Fibroblast of lung (primary cell): ENCODE measurements around the gene RBM46. TPM values are rescaled to one million over a fixed set of nuclear protein-coding genes. Genes with fewer than 3 reads are reported as not detected.

Experiments
- DNase-seq, 2 donors: peaks; one replicate each; pipeline versions ENCODE4 v3.0.0 to v3.0.0-alpha.2; 2010; ENCODE audit warnings: low read depth in 2 of 2
- H2AFZ ChIP-seq: 2 replicates; pipeline ENCODE4 v1.5.1; 2012; ENCODE audit warnings: low read length, control low read depth, inconsistent platforms
- H3K27ac ChIP-seq: 2 replicates; pipeline ENCODE4 v1.5.1; 2011; ENCODE audit warnings: low read length, control low read depth; ENCODE audit not compliant: insufficient read depth
- H3K27me3 ChIP-seq: 2 replicates; pipeline ENCODE4 v1.5.1; 2011; ENCODE audit warnings: mild to moderate bottlenecking, low read length; ENCODE audit not compliant: control insufficient read depth, insufficient read depth
- H3K36me3 ChIP-seq: 2 replicates; pipeline ENCODE4 v1.5.1; 2011; ENCODE audit warnings: low read length; ENCODE audit not compliant: control insufficient read depth, insufficient read depth
- H3K4me1 ChIP-seq: 2 replicates; pipeline ENCODE4 v1.5.1; 2011; ENCODE audit warnings: low read length; ENCODE audit not compliant: control insufficient read depth, insufficient read depth; ENCODE audit errors: extremely low read depth
- H3K4me2 ChIP-seq: 2 replicates; pipeline ENCODE4 v1.5.1; 2011; ENCODE audit warnings: low read length, control low read depth; ENCODE audit not compliant: insufficient read depth; ENCODE audit errors: extremely low read depth
- H3K4me3 ChIP-seq, 4 experiments: fragments of 200-600 bp in 1 of 4; sonication (generic) in 1 of 4; replicated peaks in 1 of 4; 2 replicates each; pipeline ENCODE4 v1.5.1; 2011 to 2016; ENCODE audit warnings: low read length in 4 of 4, low read depth in 3 of 4, mild to moderate bottlenecking in 3 of 4, control low read depth in 2 of 4, inconsistent platforms in 1 of 4, mixed read lengths in 1 of 4; ENCODE audit not compliant: insufficient read depth in 1 of 4; ENCODE audit errors: control extremely low read depth in 1 of 4
- H3K79me2 ChIP-seq: 2 replicates; pipeline ENCODE4 v1.5.1; 2012; ENCODE audit warnings: mild to moderate bottlenecking, low read length, inconsistent platforms; ENCODE audit not compliant: control insufficient read depth, insufficient read depth
- H3K9ac ChIP-seq: 2 replicates; pipeline ENCODE4 v1.5.1; 2011; ENCODE audit warnings: mild to moderate bottlenecking, low read length, control low read depth; ENCODE audit not compliant: insufficient read depth
- H3K9me3 ChIP-seq: 2 replicates; pipeline ENCODE4 v1.5.1; 2012; ENCODE audit warnings: low read depth, low read length; ENCODE audit not compliant: control insufficient read depth, insufficient read depth
- H4K20me1 ChIP-seq: 2 replicates; pipeline ENCODE4 v1.5.1; 2011; ENCODE audit warnings: low read length; ENCODE audit not compliant: control insufficient read depth, insufficient read depth; ENCODE audit errors: extremely low read depth
- EZH2 ChIP-seq: IDR thresholded peaks from 2 replicates; pipeline ENCODE4 v1.5.1; 2012; ENCODE audit warnings: low read length, control low read depth, mild to moderate bottlenecking; ENCODE audit errors: missing control alignments
- polyA plus RNA-seq, 2 donors: library from polyadenylated mRNA; depleted of rRNA in 1 of 2; stranded (reverse) in 1 of 2; unstranded in 1 of 2; fragments of >200 nt; gene quantifications; 2 replicates each; pipeline ENCODE4 v1.2.1, GENCODE V29; 2011 to 2012; ENCODE audit warnings: missing spikeins in 1 of 2
- total RNA-seq: library from RNA; depleted of rRNA; stranded (reverse); fragments of >200 nt; gene quantifications from 2 replicates; pipeline ENCODE4 v1.2.1, GENCODE V29; 2014
- TF ChIP-seq, protein P1 (sequence below), 2 donors: IDR thresholded peaks in 1 of 2; conservative IDR thresholded peaks in 1 of 2; 1 replicate in 1 of 2; 2 replicates in 1 of 2; pipeline ENCODE4 v1.5.1; 2011 to 2012; ENCODE audit warnings: low read length in 2 of 2, control low read depth in 1 of 2, inconsistent platforms in 1 of 2, low read depth in 1 of 2, mild to moderate bottlenecking in 1 of 2

The RBM46 gene
- total and polyA plus RNA-seq, 2 donors (not counting 1 experiment from before 2014, with no cell fraction given): 0.08 TPM; not detected in 1

- H3K79me2 ChIP-seq: no peaks in the 10 kb centered on the region
- H3K9ac ChIP-seq: no peak overlapping the region
- no peaks in the 10 kb centered on the region for H3K4me1 ChIP-seq
- TF ChIP-seq, protein P1, sequence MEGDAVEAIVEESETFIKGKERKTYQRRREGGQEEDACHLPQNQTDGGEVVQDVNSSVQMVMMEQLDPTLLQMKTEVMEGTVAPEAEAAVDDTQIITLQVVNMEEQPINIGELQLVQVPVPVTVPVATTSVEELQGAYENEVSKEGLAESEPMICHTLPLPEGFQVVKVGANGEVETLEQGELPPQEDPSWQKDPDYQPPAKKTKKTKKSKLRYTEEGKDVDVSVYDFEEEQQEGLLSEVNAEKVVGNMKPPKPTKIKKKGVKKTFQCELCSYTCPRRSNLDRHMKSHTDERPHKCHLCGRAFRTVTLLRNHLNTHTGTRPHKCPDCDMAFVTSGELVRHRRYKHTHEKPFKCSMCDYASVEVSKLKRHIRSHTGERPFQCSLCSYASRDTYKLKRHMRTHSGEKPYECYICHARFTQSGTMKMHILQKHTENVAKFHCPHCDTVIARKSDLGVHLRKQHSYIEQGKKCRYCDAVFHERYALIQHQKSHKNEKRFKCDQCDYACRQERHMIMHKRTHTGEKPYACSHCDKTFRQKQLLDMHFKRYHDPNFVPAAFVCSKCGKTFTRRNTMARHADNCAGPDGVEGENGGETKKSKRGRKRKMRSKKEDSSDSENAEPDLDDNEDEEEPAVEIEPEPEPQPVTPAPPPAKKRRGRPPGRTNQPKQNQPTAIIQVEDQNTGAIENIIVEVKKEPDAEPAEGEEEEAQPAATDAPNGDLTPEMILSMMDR (conservative IDR thresholded peaks at IDR 0.05 in 1 of 2, IDR thresholded peaks at IDR 0.05 in 1 of 2; ENCODE audit: low read depth in 1 of 2, low read length in 2 of 2): no peak
- no peak for TF ChIP-seq EZH2
- H3K36me3 ChIP-seq: no peaks in the 10 kb centered on the region
- H3K4me2 ChIP-seq: no peak overlapping the region
- H2AFZ ChIP-seq: no peak overlapping the region
- no peak overlapping the region for H3K4me3 ChIP-seq
- DNase-seq: peak; percentile 66 to 79
- no peaks in the 10 kb centered on the region for H4K20me1 ChIP-seq
- H3K27me3 ChIP-seq: no peaks in the 10 kb centered on the region
- H3K9me3 ChIP-seq: no peaks in the 10 kb centered on the region
- peak overlapping the region; percentile 46 for H3K27ac ChIP-seq
Observed at GRCh38 chr4:154822775-154823174, 41.7 kb downstream of the RBM46 start.

DNA sequence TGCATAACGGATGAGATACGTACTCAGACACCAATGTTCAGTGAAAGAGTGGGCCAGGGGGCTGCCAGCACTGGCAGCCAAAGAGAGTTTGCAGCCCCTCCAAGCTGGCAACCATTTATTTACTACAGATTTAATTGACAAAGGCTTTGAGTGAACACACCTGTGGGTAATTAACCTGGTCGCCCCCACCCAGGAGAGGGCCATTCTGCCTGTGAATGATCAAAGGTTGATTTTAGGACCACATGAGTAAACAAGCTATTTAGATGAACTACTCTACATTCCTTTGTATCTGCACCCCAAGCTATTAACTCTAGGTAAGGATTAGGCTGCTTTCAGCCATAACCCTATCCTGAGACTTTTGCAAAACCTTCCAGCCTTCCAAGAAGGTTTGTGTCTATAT lies 55.0 kb downstream of the RBM46 start:
- Histone ChIP-seq H4K20me1 (no peaks in the 10 kb centered on the region), H3K36me3 (no peaks in the 10 kb centered on the region), H3K27me3 (no peaks in the 10 kb centered on the region), H3K4me1 (no peaks in the 10 kb centered on the region), H3K27ac (no peak overlapping the region), H3K9ac (no peak overlapping the region), H3K4me2 (no peak overlapping the region), H3K79me2 (no peaks in the 10 kb centered on the region), H3K4me3 (no peak overlapping the region), H2AFZ (no peak overlapping the region), H3K9me3 (no peaks in the 10 kb centered on the region)
- TF ChIP-seq, protein P1 (conservative IDR thresholded peaks at IDR 0.05 in 1 of 2, IDR thresholded peaks at IDR 0.05 in 1 of 2; ENCODE audit: low read depth in 1 of 2, low read length in 2 of 2): no peak
- TF ChIP-seq EZH2: no peak
- DNase-seq: no peak

- no peak overlapping the region for H3K4me2 ChIP-seq
- H3K27ac ChIP-seq: no peak overlapping the region
- H3K9me3 ChIP-seq: no peaks in the 10 kb centered on the region
- no peak overlapping the region for H3K9ac ChIP-seq
- no peaks in the 10 kb centered on the region for H3K4me1 ChIP-seq
- H3K79me2 ChIP-seq: no peaks in the 10 kb centered on the region
- H3K36me3 ChIP-seq: no peaks in the 10 kb centered on the region
- no peak for DNase-seq
- H4K20me1 ChIP-seq: no peaks in the 10 kb centered on the region
- no peak overlapping the region for H2AFZ ChIP-seq
- H3K4me3 ChIP-seq: no peak overlapping the region
- TF ChIP-seq EZH2: no peak
- TF ChIP-seq, protein P1 (conservative IDR thresholded peaks at IDR 0.05 in 1 of 2, IDR thresholded peaks at IDR 0.05 in 1 of 2; ENCODE audit: low read depth in 1 of 2, low read length in 2 of 2): no peak
- no peaks in the 10 kb centered on the region for H3K27me3 ChIP-seq
Observed at GRCh38 chr4:154836513-154836912, 55.4 kb downstream of the RBM46 start.
